ENCODE measurements around the gene CDHR4. TPM values are rescaled to one million over a fixed set of nuclear protein-coding genes. Genes with fewer than 3 reads are reported as not detected.

CDHR4 gene
- total RNA-seq, 1 donor from 2014 or later = not detected

Other genes starting within 250 kb of the CDHR4 start
- 0.96 TPM for gene BSN, start 245.4 kb downstream of the CDHR4 start, total RNA-seq (ENCODE audit: insufficient read depth, low replicate concordance)
- gene APEH, start 125.5 kb downstream of the CDHR4 start, total RNA-seq (ENCODE audit: insufficient read depth, low replicate concordance) = 66.7 TPM
- gene MST1, start 110.4 kb downstream of the CDHR4 start, total RNA-seq (ENCODE audit: insufficient read depth, low replicate concordance) = 2.2 TPM
- gene RNF123, start 110.3 kb downstream of the CDHR4 start, total RNA-seq (ENCODE audit: insufficient read depth, low replicate concordance) = 13.7 TPM
- 2.4 TPM for gene AMIGO3, start 80.2 kb downstream of the CDHR4 start, total RNA-seq (ENCODE audit: insufficient read depth, low replicate concordance)
- gene GMPPB, start 75.9 kb downstream of the CDHR4 start, total RNA-seq (ENCODE audit: insufficient read depth, low replicate concordance) = 20.9 TPM
- 25.8 TPM for gene IP6K1, start 13.3 kb downstream of the CDHR4 start, total RNA-seq (ENCODE audit: insufficient read depth, low replicate concordance)
- gene INKA1, start 3.4 kb upstream of the CDHR4 start, total RNA-seq (ENCODE audit: insufficient read depth, low replicate concordance) = 7.7 TPM
- gene UBA7, start 14.1 kb upstream of the CDHR4 start, total RNA-seq (ENCODE audit: insufficient read depth, low replicate concordance) = 40.9 TPM
- not detected for gene TRAIP, start 56.7 kb upstream of the CDHR4 start, total RNA-seq (ENCODE audit: insufficient read depth, low replicate concordance)
- 0.72 TPM for gene CAMKV, start 70.0 kb upstream of the CDHR4 start, total RNA-seq (ENCODE audit: insufficient read depth, low replicate concordance)
- 14.4 TPM for gene MST1R, start 104.0 kb upstream of the CDHR4 start, total RNA-seq (ENCODE audit: insufficient read depth, low replicate concordance)
- 4.6 TPM for gene MON1A, start 129.9 kb upstream of the CDHR4 start, total RNA-seq (ENCODE audit: insufficient read depth, low replicate concordance)
- 49.8 TPM for gene RBM6, start 140.3 kb upstream of the CDHR4 start, total RNA-seq (ENCODE audit: insufficient read depth, low replicate concordance)

Data from umbilical cord (tissue), 1 donor.